IMR-90 (cell line): ENCODE measurements around the gene ZCCHC7.

Experiments used
- CTCF ChIP-seq: conservative IDR thresholded peaks from 2 replicates; pipeline ENCODE4 v1.5.1; 2012; ENCODE audit warnings: mild to moderate bottlenecking, low read depth, low read length, improper control_type of control experiment
- SMC3 ChIP-seq: fragments of 150-350 bp; IDR thresholded peaks from 2 replicates; pipeline ENCODE4 v1.6.1; 2016; ENCODE audit warnings: low read depth, mild to moderate bottlenecking, antibody characterized with exemption, low read length, moderate library complexity
- USF2 ChIP-seq: fragments of 150-350 bp; IDR thresholded peaks from 2 replicates; pipeline ENCODE4 v1.6.1; 2017; ENCODE audit warnings: mild to moderate bottlenecking, antibody characterized with exemption, low read length, low read depth

- TF ChIP-seq CTCF (no peak), SMC3 (no peak), USF2 (no peak)
Observed at GRCh38 chr9:37082214-37082765, 38.1 kb upstream of the ZCCHC7 start.
